K562 (cell line): ENCODE data around the gene CFD. TPM values are rescaled to one million over a fixed set of nuclear protein-coding genes. Genes with fewer than 3 reads are reported as not detected.

Experiments
- ATAC-seq: fragments of 200-7000 bp; cut with Tn5 transposase; 3 replicates; pipeline ENCODE4 v1.9.1; 2020; ENCODE audit warnings: moderate library complexity
- BruUV-seq: library from RNA; stranded (reverse); fragments of 400-500 nt; replicated peaks from 2 replicates; lab custom pipeline; 2021; lab: Mats Ljungman, UMichigan
- CTCF ChIA-PET: fragments of 300-600 bp; formaldehyde crosslinking; extraction: SDS; loops from one replicate; lab custom pipeline; 2021; ENCODE audit warnings: low intra/inter-chr PET ratio; lab: Yijun Ruan, JAX
- POLR2A ChIA-PET: fragments of 300-600, 350-650 bp; sonication (Branson Sonifier 250); formaldehyde crosslinking; extraction: SDS; loops from one replicate; lab custom pipeline; 2021; ENCODE audit warnings: antibody characterized with exemption, inconsistent platforms; lab: Yijun Ruan, JAX
- DNase-seq, 4 experiments: peaks; one replicate each; pipeline versions ENCODE4 v3.0.0 to v3.0.0-alpha.2; 2011 to 2018; ENCODE audit warnings: low spot score in 3 of 4, mixed read lengths in 3 of 4; ENCODE audit errors: extremely low read depth in 1 of 4
- FAIRE-seq: peaks from 2 replicates; lab custom pipeline; 2011; peaks lifted over from hg19 to GRCh38; lab: Jason Lieb, UNC
- H2AFZ ChIP-seq: 2 replicates; pipeline ENCODE4 v1.6.0; 2011; ENCODE audit warnings: low read depth, low read length, control low read depth, inconsistent platforms
- H3K27ac ChIP-seq: fragments of 200-600 bp; 3 replicates; pipeline ENCODE4 v1.8.0; 2011; ENCODE audit warnings: low read depth, mild to moderate bottlenecking, control low read depth, inconsistent platforms, low read length, moderate library complexity, mixed read lengths; ENCODE audit errors: extremely low read depth
- H3K27me3 ChIP-seq, 2 experiments: fragments of 300-600 bp in 1 of 2; 2 replicates in 1 of 2; 3 replicates in 1 of 2; pipeline versions ENCODE4 v1.6.0 to v1.8.0; 2011; ENCODE audit warnings: inconsistent platforms in 2 of 2, low read length in 2 of 2, mild to moderate bottlenecking in 1 of 2, mixed read lengths in 1 of 2, moderate library complexity in 1 of 2; ENCODE audit not compliant: control insufficient read depth in 2 of 2, insufficient read depth in 2 of 2
- H3K36me3 ChIP-seq: fragments of 300-600 bp; 3 replicates; pipeline ENCODE4 v1.8.0; 2011; ENCODE audit warnings: mild to moderate bottlenecking, low read length, inconsistent platforms; ENCODE audit not compliant: control insufficient read depth, insufficient read depth
- H3K4me1 ChIP-seq, 2 experiments: fragments of 200-600 bp in 1 of 2; replicated peaks in 1 of 2; 2 replicates in 1 of 2; 3 replicates in 1 of 2; pipeline versions ENCODE4 v1.5.1 to v1.8.0; 2011; ENCODE audit warnings: inconsistent platforms in 2 of 2, low read length in 2 of 2, mild to moderate bottlenecking in 1 of 2, mixed read lengths in 1 of 2, moderate library complexity in 1 of 2; ENCODE audit not compliant: control insufficient read depth in 2 of 2, insufficient read depth in 2 of 2
- H3K4me2 ChIP-seq: 2 replicates; pipeline ENCODE4 v1.6.1; 2011; ENCODE audit warnings: low read length, control low read depth, inconsistent platforms, mixed read lengths; ENCODE audit not compliant: insufficient read depth
- H3K4me3 ChIP-seq: fragments of 200-600 bp; sonication (generic), shearing (Covaris generic); 2 replicates; pipeline ENCODE4 v1.5.1; 2016; ENCODE audit warnings: control low read depth, inconsistent platforms
- H3K79me2 ChIP-seq: fragments of 200-600 bp; 3 replicates; pipeline ENCODE4 v1.8.0; 2011; ENCODE audit warnings: low read length, inconsistent platforms; ENCODE audit not compliant: control insufficient read depth, insufficient read depth
- H3K9ac ChIP-seq, 2 experiments: 2 replicates each; pipeline versions ENCODE4 v1.6.0 to v1.6.1; 2011; ENCODE audit warnings: low read depth in 2 of 2, low read length in 2 of 2, control low read depth in 1 of 2, inconsistent platforms in 1 of 2, mild to moderate bottlenecking in 1 of 2, mixed read lengths in 1 of 2; ENCODE audit not compliant: insufficient read depth in 1 of 2
- H3K9me1 ChIP-seq: one replicate; pipeline ENCODE4 v1.6.0; 2011; ENCODE audit warnings: inconsistent platforms, mild to moderate bottlenecking, low read length, moderate library complexity; ENCODE audit not compliant: control insufficient read depth, insufficient read depth
- H3K9me3 ChIP-seq: replicated peaks from 2 replicates; pipeline ENCODE4 v1.5.1; 2011; ENCODE audit warnings: low read depth, low read length, inconsistent platforms; ENCODE audit not compliant: control insufficient read depth, insufficient read depth
- H4K20me1 ChIP-seq: replicated peaks from 2 replicates; pipeline ENCODE4 v1.6.1; 2011; ENCODE audit warnings: low read length, inconsistent platforms, mixed read lengths; ENCODE audit not compliant: control insufficient read depth, insufficient read depth
- NR2C1 ChIP-seq, 2 experiments: fragments of 450-650 bp; IDR thresholded peaks; 2 replicates each; pipeline ENCODE4 v1.6.1; 2017; ENCODE audit warnings: mild to moderate bottlenecking in 2 of 2, antibody characterized with exemption in 1 of 2, inconsistent platforms in 1 of 2, missing compliant biosample characterization in 1 of 2, missing genetic modification characterization in 1 of 2
- POLR2G ChIP-seq: fragments of 200-400 bp; formaldehyde crosslinking; IDR thresholded peaks from 2 replicates; pipeline ENCODE4 v1.6.1; 2017; ENCODE audit warnings: low read depth, mild to moderate bottlenecking, antibody characterized with exemption, low read length, moderate library complexity
- RBFOX2 ChIP-seq: fragments of 200-400 bp; formaldehyde crosslinking; IDR thresholded peaks from 2 replicates; pipeline ENCODE4 v1.6.1; 2017; ENCODE audit warnings: low read depth, mild to moderate bottlenecking, low read length, moderate library complexity
- WGBS: fragments of 100-300 bp; shearing (Covaris generic); methylation state at CpG from one replicate; pipeline ENCODE4 v1.1.6; 2016; ENCODE audit warnings: low coverage, mixed read lengths; ENCODE audit not compliant: insufficient coverage; ENCODE audit errors: missing lambda C conversion rate; 5-methylcytosine and 5-hydroxymethylcytosine counted together
- in situ Hi-C: fragments of 300-500 bp; cut with MboI; formaldehyde crosslinking; loops from 4 replicates; pipeline ENCODE4 v1.15.0; 2018; ENCODE audit warnings: inconsistent platforms, mixed read lengths
- intact Hi-C: fragments of 100-400 bp; cut with micrococcal nuclease; formaldehyde crosslinking; loops from 2 replicates; pipeline ENCODE4 v1.14.2; 2022
- polyA plus RNA-seq, 8 experiments: library from polyadenylated mRNA; depleted of rRNA in 4 of 8; stranded (reverse) in 5 of 8; unstranded in 3 of 8; fragments of >200 nt; fragmentation: Nextera tagmentation in 2 of 8; fragmentation: Illumina TruSeq in 1 of 8; extraction: Ambion mirVana in 2 of 8; extraction: Trizol in 1 of 8; gene quantifications; 2 replicates each; pipeline versions ENCODE4 v1.2.1 to v1.2.3, GENCODE V29; 2011 to 2014; ENCODE audit warnings: inconsistent platforms in 1 of 8, missing spikeins in 1 of 8
- total RNA-seq, 7 experiments: library from RNA; depleted of rRNA in 6 of 7; stranded (reverse); fragments of >200 nt in 6 of 7; fragmentation: Illumina TruSeq in 2 of 7; extraction: Trizol in 2 of 7; gene quantifications; 2 replicates each; pipeline versions ENCODE4 v1.2.1 to v1.2.3, GENCODE V29; 2011 to 2021; ENCODE audit warnings: low replicate concordance in 1 of 7

The CFD gene
- total and polyA plus RNA-seq, 9 of the 15 experiments (the other 6 are each of a cell fraction or from before 2014, with no cell fraction given): 0.52 to 59.4 (median 7.6) TPM

DNA sequence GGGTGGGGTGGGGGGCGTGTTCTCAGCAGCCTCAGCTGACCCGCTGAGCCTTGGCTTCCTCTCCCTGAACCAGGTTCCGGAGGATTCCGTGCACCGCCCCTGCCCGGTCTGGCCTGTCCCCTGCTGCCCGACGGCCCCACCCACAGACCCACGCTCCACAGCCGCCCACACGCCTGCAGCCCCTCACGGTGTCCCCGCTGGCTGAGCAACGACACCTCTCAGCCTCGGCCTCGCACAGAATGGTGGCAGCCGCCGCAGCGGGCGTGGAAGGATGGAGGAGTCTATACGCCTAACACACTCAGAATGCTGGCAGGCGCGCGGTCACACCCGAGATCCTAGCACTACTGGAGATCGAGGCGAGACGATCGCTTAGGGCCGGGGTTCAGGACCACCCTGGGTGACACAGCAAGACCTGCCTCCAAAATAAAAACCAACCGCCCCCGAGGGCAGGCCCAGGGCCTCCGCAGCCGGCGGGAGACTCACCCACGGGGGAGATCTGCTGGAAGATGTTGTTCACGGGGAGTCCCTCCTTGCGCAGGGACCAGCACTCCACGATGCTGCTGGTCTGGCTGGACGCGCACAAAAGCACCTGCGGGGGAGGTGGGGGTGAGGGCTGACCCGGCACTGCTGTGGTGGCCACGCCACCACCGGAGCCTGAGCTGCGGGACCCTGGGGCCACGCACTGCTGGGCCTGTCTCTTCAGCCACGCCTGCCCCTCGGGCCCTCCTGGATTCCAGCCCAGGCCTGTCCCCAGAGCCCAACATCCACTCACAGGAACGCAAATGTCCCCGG is 25.2 kb downstream of the CFD start:
- in situ Hi-C loops (no loop called here), intact Hi-C loops (no loop called here)
- ATAC-seq (no peak), FAIRE-seq (no peak), DNase-seq (no peak)
- WGBS: 96% methylated on average over 34 of the region's 51 CpGs
- H3K79me2 ChIP-seq: peaks cover 15% of the 10 kb centered on the region
- no peak overlapping the region for H3K4me2 ChIP-seq
- peaks cover 5 to 67% of the 10 kb centered on the region in 2 experiments; a peak in 4 of 5 replicates for H3K4me1 ChIP-seq
- no peak overlapping the region for H3K27ac ChIP-seq
- no TSS peak for BruUV-seq
- no peaks in the 10 kb centered on the region; the same call in none of the 2 replicates for H4K20me1 ChIP-seq
- H2AFZ ChIP-seq: no peak overlapping the region
- H3K4me3 ChIP-seq: no peak overlapping the region
- H3K9me1 ChIP-seq: no peaks in the 10 kb centered on the region
- H3K36me3 ChIP-seq: peaks cover 81% of the 10 kb centered on the region
- TF ChIP-seq POLR2G (peak; percentile 67), NR2C1 (IDR thresholded peaks at IDR 0.05) (no peak), NR2C1 (tag; IDR thresholded peaks at IDR 0.05) (no peak), RBFOX2 (peak; percentile 47; the same call in 1 of the 2 replicates)
- no peaks in the 10 kb centered on the region for H3K27me3 ChIP-seq
- ChIA-PET POLR2A (no interaction called here), CTCF (no interaction called here)
- H3K9me3 ChIP-seq: no peaks in the 10 kb centered on the region
- no peak overlapping the region; a peak in 1 of 4 replicates for H3K9ac ChIP-seq
